Mammary epithelial cell (primary cell): ENCODE measurements around the gene CEBPA.

Experiments
- EZH2 ChIP-seq: IDR thresholded peaks from 2 replicates; pipeline ENCODE4 v1.6.1; 2012; ENCODE audit warnings: low read length, inconsistent platforms, borderline replicate concordance
- TF ChIP-seq, protein P1 (sequence below), 2 donors: IDR thresholded peaks in 1 of 2; conservative IDR thresholded peaks in 1 of 2; 2 replicates each; pipeline ENCODE4 v1.5.1; 2011 to 2012; ENCODE audit warnings: inconsistent platforms in 2 of 2, low read length in 2 of 2, mild to moderate bottlenecking in 2 of 2, control low read depth in 1 of 2, low read depth in 1 of 2; ENCODE audit not compliant: insufficient read depth in 1 of 2; ENCODE audit errors: extremely low read depth in 1 of 2

GRCh38 chr19:33264881-33265445 lies 37.4 kb downstream of the CEBPA start:
- TF ChIP-seq EZH2 = no peak
- TF ChIP-seq, protein P1, sequence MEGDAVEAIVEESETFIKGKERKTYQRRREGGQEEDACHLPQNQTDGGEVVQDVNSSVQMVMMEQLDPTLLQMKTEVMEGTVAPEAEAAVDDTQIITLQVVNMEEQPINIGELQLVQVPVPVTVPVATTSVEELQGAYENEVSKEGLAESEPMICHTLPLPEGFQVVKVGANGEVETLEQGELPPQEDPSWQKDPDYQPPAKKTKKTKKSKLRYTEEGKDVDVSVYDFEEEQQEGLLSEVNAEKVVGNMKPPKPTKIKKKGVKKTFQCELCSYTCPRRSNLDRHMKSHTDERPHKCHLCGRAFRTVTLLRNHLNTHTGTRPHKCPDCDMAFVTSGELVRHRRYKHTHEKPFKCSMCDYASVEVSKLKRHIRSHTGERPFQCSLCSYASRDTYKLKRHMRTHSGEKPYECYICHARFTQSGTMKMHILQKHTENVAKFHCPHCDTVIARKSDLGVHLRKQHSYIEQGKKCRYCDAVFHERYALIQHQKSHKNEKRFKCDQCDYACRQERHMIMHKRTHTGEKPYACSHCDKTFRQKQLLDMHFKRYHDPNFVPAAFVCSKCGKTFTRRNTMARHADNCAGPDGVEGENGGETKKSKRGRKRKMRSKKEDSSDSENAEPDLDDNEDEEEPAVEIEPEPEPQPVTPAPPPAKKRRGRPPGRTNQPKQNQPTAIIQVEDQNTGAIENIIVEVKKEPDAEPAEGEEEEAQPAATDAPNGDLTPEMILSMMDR (conservative IDR thresholded peaks at IDR 0.05 in 1 of 2, IDR thresholded peaks at IDR 0.05 in 1 of 2; ENCODE audit: extremely low read depth in 1 of 2, insufficient read depth in 1 of 2, low read depth in 1 of 2, low read length in 2 of 2) = no peak
